Skin of body (tissue), 3 donors: ENCODE results near the gene ACVR1B. TPM values are rescaled to one million over a fixed set of nuclear protein-coding genes. Genes with fewer than 3 reads are reported as not detected.
A peak's percentile ranks its signal among the peaks of the same experiment; 100 is the strongest.

Source experiments
- DNase-seq: peaks from one replicate; lab custom pipeline; 2025; lab: John Stamatoyannopoulos, UW
- small RNA-seq: library from RNA; depleted of rRNA; stranded (forward); fragments of <200 nt; gene quantifications from one replicate; pipeline ENCODE3, GENCODE V24; 2014; ENCODE audit warnings: low replicate concordance
- total RNA-seq: library from RNA; depleted of rRNA; stranded (reverse); fragments of >200 nt; gene quantifications from one replicate; pipeline ENCODE4 v1.2.3, GENCODE V29; 2014

The ACVR1B gene
- total RNA-seq, 1 donor from 2014 or later, result 22.0 TPM

GRCh38 chr12:52043386-52044212, 92.1 kb downstream of the ACVR1B start:
- no peak for DNase-seq

DNA sequence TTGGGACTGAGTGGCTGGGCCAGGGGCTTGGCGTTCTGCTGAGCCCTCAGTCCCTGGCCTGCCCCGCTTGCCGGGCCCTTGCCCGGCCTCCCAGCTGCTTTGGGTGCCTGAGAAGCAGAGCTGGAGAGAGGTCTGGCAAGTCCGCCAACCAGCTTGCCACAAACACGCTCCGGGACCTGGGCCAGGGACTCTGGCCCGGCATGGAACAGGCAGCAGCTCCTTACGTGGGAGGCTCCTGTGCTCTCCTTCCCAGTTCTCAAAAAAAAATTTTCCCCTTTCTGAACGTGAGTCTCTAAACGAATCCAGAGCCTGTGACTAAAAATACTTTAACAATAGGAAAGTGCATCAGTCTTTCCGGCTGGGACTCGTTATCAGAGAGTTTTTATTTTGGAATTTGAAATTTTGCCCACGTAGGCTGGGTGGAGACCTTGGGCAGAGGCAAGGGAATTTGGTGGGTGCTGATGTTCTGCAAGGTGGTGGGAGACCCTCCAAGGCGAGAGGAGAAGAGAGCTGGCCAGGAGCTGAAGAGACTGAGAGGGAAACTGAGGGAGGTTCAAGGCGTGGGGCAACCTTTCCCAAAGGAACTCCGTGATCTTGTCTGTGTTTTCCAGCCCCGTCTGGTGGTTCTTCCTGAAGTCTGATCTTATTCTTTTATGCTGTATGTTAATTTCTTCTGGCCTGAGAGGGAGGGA, 92.9 kb downstream of the ACVR1B start:
- DNase-seq, result peak; percentile 70

GRCh38 chr12:52045794-52046199, 94.3 kb downstream of the ACVR1B start:
- DNase-seq, result no peak

Small RNA genes within 50 kb of the gene (small RNA-seq; reads per million reads assigned to genes)
- gene RNU6-574P, result not detected

Other genes with a start within 250 kb of the ACVR1B start
- 0.69 TPM for gene FIGNL2, start 103.0 kb upstream of the ACVR1B start, total RNA-seq
- not detected for gene ANKRD33, start 63.6 kb upstream of the ACVR1B start, total RNA-seq
- 46.8 TPM for gene ACVRL1, start 44.2 kb upstream of the ACVR1B start, total RNA-seq
- 17.0 TPM for gene TAMALIN, start 55.2 kb downstream of the ACVR1B start, total RNA-seq
- gene NR4A1, start 99.7 kb downstream of the ACVR1B start, total RNA-seq, result 138 TPM
- gene ATG101, start 118.3 kb downstream of the ACVR1B start, total RNA-seq, result 24.5 TPM
- gene SMIM41, start 128.0 kb downstream of the ACVR1B start, total RNA-seq, result not detected
- 39.5 TPM for gene KRT80, start 240.3 kb downstream of the ACVR1B start, total RNA-seq